Naive thymus-derived CD4-positive, alpha-beta T cell (primary cell): Measurements from ENCODE around the gene NPEPPS. TPM values are rescaled to one million over a fixed set of nuclear protein-coding genes. Genes with fewer than 3 reads are reported as not detected.
"Not testable (repeated sequence)": the region's sequence is repeated elsewhere in the genome, so short reads cannot be mapped to it uniquely, and the experiment has no call there.

ENCODE experiments used
- ATAC-seq: fragments of 150-1000 bp; cut with Tn5 transposase; 2 replicates; pipeline ENCODE4 v1.10.0; 2021; ENCODE audit warnings: mild to moderate bottlenecking, moderate library complexity
- CTCF ChIA-PET: fragments of 350-600 bp; sonication (Branson Sonifier 250); formaldehyde crosslinking; loops from one replicate; lab custom pipeline; 2021; ENCODE audit warnings: antibody characterized with exemption; lab: Charles Lee
- POLR2A ChIA-PET: fragments of 350-600 bp; sonication (Branson Sonifier 250); formaldehyde crosslinking; loops from one replicate; lab custom pipeline; 2021; ENCODE audit warnings: antibody characterized with exemption, inconsistent platforms; lab: Charles Lee
- DNase-seq, 9 donors: peaks; one replicate each; pipeline versions ENCODE4 v3.0.0 to v3.0.0-alpha.2; 2020 to 2022; ENCODE audit warnings: mixed read lengths in 1 of 9
- H3K27ac ChIP-seq: one replicate; pipeline ENCODE4 v1.7.0; 2013; ENCODE audit warnings: mild to moderate bottlenecking, low read depth, low read length, moderate library complexity
- H3K27me3 ChIP-seq, 2 donors: one replicate each; pipeline ENCODE4 v1.7.0; 2013; ENCODE audit warnings: low read length in 2 of 2, mild to moderate bottlenecking in 2 of 2, moderate library complexity in 2 of 2; ENCODE audit not compliant: control insufficient read depth in 2 of 2, insufficient read depth in 2 of 2
- H3K36me3 ChIP-seq, 3 experiments: 1 replicate in 2 of 3; 2 replicates in 1 of 3; pipeline ENCODE4 v1.7.0; 2013; ENCODE audit warnings: low read length in 3 of 3, mild to moderate bottlenecking in 3 of 3, moderate library complexity in 1 of 3; ENCODE audit not compliant: insufficient read depth in 3 of 3, control insufficient read depth in 2 of 3
- H3K4me1 ChIP-seq, 2 donors: one replicate each; pipeline ENCODE4 v1.7.0; 2013; ENCODE audit warnings: low read length in 2 of 2, mild to moderate bottlenecking in 2 of 2, moderate library complexity in 1 of 2; ENCODE audit not compliant: control insufficient read depth in 2 of 2, insufficient read depth in 2 of 2
- H3K4me3 ChIP-seq: 2 replicates; pipeline ENCODE4 v1.7.0; 2013; ENCODE audit warnings: mild to moderate bottlenecking, low read length
- H3K9me3 ChIP-seq, 3 experiments: 1 replicate in 2 of 3; 2 replicates in 1 of 3; pipeline ENCODE4 v1.7.0; 2013; ENCODE audit warnings: low read length in 3 of 3; ENCODE audit not compliant: control insufficient read depth in 2 of 3
- H3K27ac Mint-ChIP-seq, 9 donors: one replicate each; pipeline ENCODE4 v1.8.0; 2020 to 2022; ENCODE audit warnings: mixed read lengths in 9 of 9, mild to moderate bottlenecking in 8 of 9, moderate library complexity in 5 of 9, inconsistent platforms in 2 of 9
- H3K27me3 Mint-ChIP-seq, 5 donors: one replicate each; pipeline ENCODE4 v1.8.0; 2021 to 2022; ENCODE audit warnings: mixed read lengths in 5 of 5, mild to moderate bottlenecking in 1 of 5
- H3K36me3 Mint-ChIP-seq, 5 donors: one replicate each; pipeline ENCODE4 v1.8.0; 2020 to 2022; ENCODE audit warnings: mixed read lengths in 5 of 5, mild to moderate bottlenecking in 3 of 5, inconsistent platforms in 1 of 5
- H3K4me1 Mint-ChIP-seq, 7 donors: one replicate each; pipeline ENCODE4 v1.8.0; 2020 to 2022; ENCODE audit warnings: mixed read lengths in 7 of 7, mild to moderate bottlenecking in 3 of 7, inconsistent platforms in 1 of 7
- H3K4me3 Mint-ChIP-seq, 10 donors: one replicate each; pipeline ENCODE4 v1.8.0; 2020 to 2022; ENCODE audit warnings: mild to moderate bottlenecking in 10 of 10, mixed read lengths in 10 of 10, moderate library complexity in 6 of 10, inconsistent platforms in 2 of 10
- H3K9me3 Mint-ChIP-seq, 11 donors: one replicate each; pipeline ENCODE4 v1.8.0; 2020 to 2022; ENCODE audit warnings: mixed read lengths in 11 of 11, mild to moderate bottlenecking in 4 of 11, inconsistent platforms in 1 of 11, moderate library complexity in 1 of 11
- intact Hi-C, 2 donors: fragments of 100-400 bp; cut with micrococcal nuclease; formaldehyde crosslinking; loops; one replicate each; pipeline ENCODE4 v1.15.1; 2023
- polyA plus RNA-seq, 2 donors: library from polyadenylated mRNA; unstranded; fragments of 300-500 nt; fragmentation: Illumina TruSeq; gene quantifications; one replicate each; pipeline ENCODE4 v1.2.3, GENCODE V29; 2021
- total RNA-seq, 6 experiments: library from RNA in 5 of 6; stranded (reverse) in 5 of 6; gene quantifications; 1 replicate in 5 of 6; 2 replicates in 1 of 6; pipeline ENCODE4 v1.2.3 and lab custom pipeline; 2021 to 2026

NPEPPS gene, protein sequence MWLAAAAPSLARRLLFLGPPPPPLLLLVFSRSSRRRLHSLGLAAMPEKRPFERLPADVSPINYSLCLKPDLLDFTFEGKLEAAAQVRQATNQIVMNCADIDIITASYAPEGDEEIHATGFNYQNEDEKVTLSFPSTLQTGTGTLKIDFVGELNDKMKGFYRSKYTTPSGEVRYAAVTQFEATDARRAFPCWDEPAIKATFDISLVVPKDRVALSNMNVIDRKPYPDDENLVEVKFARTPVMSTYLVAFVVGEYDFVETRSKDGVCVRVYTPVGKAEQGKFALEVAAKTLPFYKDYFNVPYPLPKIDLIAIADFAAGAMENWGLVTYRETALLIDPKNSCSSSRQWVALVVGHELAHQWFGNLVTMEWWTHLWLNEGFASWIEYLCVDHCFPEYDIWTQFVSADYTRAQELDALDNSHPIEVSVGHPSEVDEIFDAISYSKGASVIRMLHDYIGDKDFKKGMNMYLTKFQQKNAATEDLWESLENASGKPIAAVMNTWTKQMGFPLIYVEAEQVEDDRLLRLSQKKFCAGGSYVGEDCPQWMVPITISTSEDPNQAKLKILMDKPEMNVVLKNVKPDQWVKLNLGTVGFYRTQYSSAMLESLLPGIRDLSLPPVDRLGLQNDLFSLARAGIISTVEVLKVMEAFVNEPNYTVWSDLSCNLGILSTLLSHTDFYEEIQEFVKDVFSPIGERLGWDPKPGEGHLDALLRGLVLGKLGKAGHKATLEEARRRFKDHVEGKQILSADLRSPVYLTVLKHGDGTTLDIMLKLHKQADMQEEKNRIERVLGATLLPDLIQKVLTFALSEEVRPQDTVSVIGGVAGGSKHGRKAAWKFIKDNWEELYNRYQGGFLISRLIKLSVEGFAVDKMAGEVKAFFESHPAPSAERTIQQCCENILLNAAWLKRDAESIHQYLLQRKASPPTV
- total RNA-seq = 100 to 1,000 TPM in 3 of 5 experiments, 10 to 100 TPM in 2; 84.4 to 129 (median 111) TPM
- 10 to 100 TPM; 33.6 to 41.0 TPM for polyA plus RNA-seq
- 49.4 reads per million, percentile 71 among the genes with 10 or more reads in this experiment for total RNA-seq (lab: John Stamatoyannopoulos, UW)

DNA sequence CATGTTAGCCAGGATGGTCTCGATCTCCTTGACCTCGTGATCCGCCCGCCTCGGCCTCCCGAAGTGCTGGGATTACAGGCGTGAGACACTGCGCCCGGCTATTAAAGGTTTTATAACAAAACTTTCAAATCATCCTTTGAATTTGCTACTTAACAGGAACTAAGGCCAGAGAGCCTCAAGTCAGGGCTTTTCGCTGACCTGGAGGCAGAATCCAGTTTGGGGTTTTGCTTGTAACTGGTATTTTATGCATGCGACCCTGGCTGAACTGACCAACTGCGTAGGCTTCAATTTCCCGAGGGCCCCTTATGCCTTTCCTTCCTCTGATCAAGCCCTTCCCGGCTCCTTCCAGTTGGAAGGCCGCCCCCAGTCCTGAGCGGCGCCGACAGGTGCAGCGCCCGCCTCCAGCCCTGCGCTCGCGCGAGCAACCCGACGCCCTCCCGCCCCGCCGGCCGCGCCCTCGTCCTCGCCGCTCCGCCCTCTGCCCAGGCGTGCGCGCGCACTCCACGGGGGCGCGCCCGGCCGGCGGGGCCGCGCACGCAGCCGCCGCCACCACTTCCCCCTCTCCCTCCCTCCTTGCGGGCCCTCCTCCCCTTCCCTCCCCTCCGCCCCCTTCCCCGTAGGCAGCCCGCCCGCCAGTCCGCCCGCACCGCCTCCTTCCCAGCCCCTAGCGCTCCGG lies at the start of gene NPEPPS:
Gene NPEPPS, plus strand, starts transcription at position 552 of the 676 bp plus-strand sequence. CDS start 193 bp downstream, outside the sequence.
- peak within 1 kb of the TSS; percentile 77 to 96 (median 89) for H3K27ac Mint-ChIP-seq
- intact Hi-C loops = loop anchor here in 1 of 2 donors (1.0 to 5.0 kb wide), 2 partner anchors 38 to 1338 kb away; partner anchors contain the start of gene KANSL1
- H3K27me3 ChIP-seq, H3K9me3 Mint-ChIP-seq, POLR2A ChIA-PET, H3K36me3 ChIP-seq, H3K36me3 Mint-ChIP-seq, H3K27me3 Mint-ChIP-seq, H3K9me3 ChIP-seq, CTCF ChIA-PET, H3K4me1 ChIP-seq: not testable (repeated sequence)
- H3K27ac ChIP-seq = peak within 1 kb of the TSS; percentile 65
- peak within 1 kb of the TSS; percentile 49 for H3K4me3 ChIP-seq
- H3K4me1 Mint-ChIP-seq = peaks cover 5 to 16% (median 10%) of the 10 kb centered on the region in 7 donors
- DNase-seq = peak; percentile 64 to 93 (median 83)
- peak within 1 kb of the TSS; percentile 88 to 96 (median 92) for H3K4me3 Mint-ChIP-seq
- peak; percentile 94 for ATAC-seq

DNA sequence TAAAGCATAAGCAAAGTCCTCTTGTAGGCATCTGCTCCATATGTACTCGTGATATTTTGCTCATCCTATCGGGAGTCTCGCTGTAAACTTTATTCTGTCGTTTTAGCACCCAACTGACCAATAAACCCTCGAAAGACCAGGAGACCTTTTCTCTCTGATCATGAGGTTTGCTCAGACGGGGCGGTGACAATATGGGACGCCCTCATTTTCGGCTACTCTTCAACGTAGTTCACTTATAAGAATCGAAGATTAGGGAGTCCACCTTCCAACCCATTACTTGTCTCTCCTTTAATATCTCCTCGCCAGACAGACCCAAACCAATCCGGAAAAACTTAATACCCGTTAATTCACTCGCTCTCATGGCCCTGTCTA lies 39.1 kb upstream of the NPEPPS start:
- H3K4me1 ChIP-seq, H3K36me3 Mint-ChIP-seq, H3K9me3 ChIP-seq, H3K27me3 Mint-ChIP-seq, POLR2A ChIA-PET, ATAC-seq, H3K9me3 Mint-ChIP-seq, H3K27me3 ChIP-seq, H3K36me3 ChIP-seq, CTCF ChIA-PET: not testable (repeated sequence)
- Mint-ChIP-seq H3K4me1 (peaks cover 0 to 14% (median 9%) of the 10 kb centered on the region in 7 donors), H3K27ac (peak overlapping the region; percentile 95 to 97 (median 97)), H3K4me3 (peak overlapping the region; percentile 86 to 97 (median 92))
- Histone ChIP-seq H3K27ac (peak overlapping the region; percentile 70), H3K4me3 (peak overlapping the region; percentile 51)
- DNase-seq = peak in 1 of 9 donors; percentile 11
- intact Hi-C loops = loop anchor here in 1 of 2 donors (1.0 to 5.0 kb wide), 2 partner anchors 39 to 305 kb away; partner anchors contain the start of genes CDC27 and NPEPPS

- ATAC-seq, H3K4me3 Mint-ChIP-seq, H3K27me3 ChIP-seq, H3K36me3 Mint-ChIP-seq, H3K27ac ChIP-seq, CTCF ChIA-PET, H3K4me3 ChIP-seq, intact Hi-C loops, POLR2A ChIA-PET, H3K9me3 Mint-ChIP-seq, H3K27ac Mint-ChIP-seq, H3K9me3 ChIP-seq, DNase-seq, H3K36me3 ChIP-seq, H3K27me3 Mint-ChIP-seq, H3K4me1 ChIP-seq: not testable (repeated sequence)
- H3K4me1 Mint-ChIP-seq = peaks cover 0 to 14% (median 8%) of the 10 kb centered on the region in 7 donors
Measured at GRCh38 chr17:47499074-47499473, 31.8 kb upstream of the NPEPPS start.

DNA sequence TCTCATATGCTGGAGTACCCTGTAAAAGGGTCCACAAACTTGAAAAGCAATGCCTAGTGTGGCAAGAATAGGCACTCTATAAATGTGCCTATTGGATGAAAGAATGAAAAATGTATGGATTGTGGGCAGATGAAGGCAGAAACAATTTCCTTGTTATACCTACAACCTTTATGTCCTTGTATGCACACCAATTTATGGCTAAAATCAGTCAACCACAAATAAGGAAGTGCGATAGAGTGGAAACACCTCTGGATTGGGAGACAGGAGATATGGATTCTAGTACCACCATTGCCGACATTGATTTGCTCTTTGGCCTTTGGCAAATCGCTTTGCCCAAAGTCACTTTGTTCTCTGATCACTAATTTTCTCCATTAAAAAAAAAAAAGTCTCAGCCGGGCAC lies 31.4 kb upstream of the NPEPPS start:
- peaks cover 0 to 17% (median 8%) of the 10 kb centered on the region in 7 donors for H3K4me1 Mint-ChIP-seq
- CTCF ChIA-PET, H3K9me3 ChIP-seq, H3K4me3 Mint-ChIP-seq, H3K27me3 Mint-ChIP-seq, H3K27ac Mint-ChIP-seq, DNase-seq, H3K4me1 ChIP-seq, H3K27me3 ChIP-seq, H3K9me3 Mint-ChIP-seq, H3K27ac ChIP-seq, H3K36me3 ChIP-seq, POLR2A ChIA-PET, ATAC-seq, intact Hi-C loops, H3K4me3 ChIP-seq, H3K36me3 Mint-ChIP-seq: not testable (repeated sequence)

GRCh38 chr17:47500620-47501019 lies 30.3 kb upstream of the NPEPPS start:
- DNase-seq, H3K4me1 ChIP-seq, H3K27ac ChIP-seq, POLR2A ChIA-PET, H3K27me3 ChIP-seq, H3K27me3 Mint-ChIP-seq, H3K4me3 ChIP-seq, intact Hi-C loops, H3K27ac Mint-ChIP-seq, H3K4me3 Mint-ChIP-seq, H3K9me3 Mint-ChIP-seq, H3K36me3 Mint-ChIP-seq, H3K36me3 ChIP-seq, ATAC-seq, H3K9me3 ChIP-seq: not testable (repeated sequence)
- peaks cover 0 to 17% (median 8%) of the 10 kb centered on the region in 7 donors for H3K4me1 Mint-ChIP-seq
- CTCF ChIA-PET = interaction anchor here (0.7 kb wide), 1 partner anchor 114 kb away, joined by 3 read pairs; no protein-coding TSS in a partner anchor

DNA sequence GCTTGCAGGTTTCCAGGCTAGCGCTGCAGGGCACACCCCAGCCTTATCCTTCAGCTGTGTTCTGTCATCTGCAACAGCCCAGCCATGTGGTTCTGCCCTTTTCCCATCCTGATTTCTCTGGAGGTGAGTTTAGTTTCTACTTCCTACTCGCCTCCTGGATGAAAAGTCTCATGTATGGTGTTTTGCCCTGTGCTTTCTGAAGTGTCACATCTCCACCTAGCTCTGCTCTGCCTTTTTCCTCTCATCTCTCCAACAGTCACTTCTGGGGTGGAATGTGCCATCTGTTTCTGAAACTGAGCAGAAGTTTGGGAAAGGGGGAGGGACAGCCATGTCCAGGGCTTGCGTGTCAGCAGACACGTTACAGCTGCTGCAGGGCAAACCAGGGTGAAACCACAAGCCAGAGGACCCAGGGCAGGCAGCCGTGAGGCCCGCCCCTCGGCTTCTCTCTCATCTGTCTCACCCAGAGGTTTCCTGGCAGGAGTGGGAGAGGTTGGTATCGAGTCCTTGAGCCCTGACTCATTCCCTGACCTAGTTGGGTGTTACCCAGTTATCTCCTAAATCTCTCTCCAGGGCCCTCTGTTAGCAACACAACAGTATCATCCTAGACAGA lies 28.7 kb upstream of the NPEPPS start:
- DNase-seq (peak in 4 of 9 donors; percentile 5 to 26 (median 10)), ATAC-seq (peak; percentile 80)
- POLR2A ChIA-PET, H3K36me3 Mint-ChIP-seq, H3K9me3 ChIP-seq, H3K9me3 Mint-ChIP-seq, H3K27me3 ChIP-seq, H3K4me1 ChIP-seq, H3K27me3 Mint-ChIP-seq, intact Hi-C loops, H3K36me3 ChIP-seq, H3K4me3 ChIP-seq, CTCF ChIA-PET: not testable (repeated sequence)
- Mint-ChIP-seq H3K4me3 (peak overlapping the region in 6 of 10 donors; percentile 16 to 67 (median 59)), H3K4me1 (peaks cover 0 to 17% (median 8%) of the 10 kb centered on the region in 7 donors), H3K27ac (peak overlapping the region; percentile 25 to 86 (median 57))
- H3K27ac ChIP-seq = peak overlapping the region; percentile 14
